ENCODE data around the gene CARD11.

Gene CARD11

GRCh38 chr7:2993396-2993795 lies 50.3 kb downstream of the CARD11 start:
- H3K27ac ChIP-seq, result no peak overlapping the region
- TF ChIP-seq CTCF (conservative IDR thresholded peaks at IDR 0.05) (no peak), ZFX (IDR thresholded peaks at IDR 0.05) (no peak)

- TF ChIP-seq ZFX (IDR thresholded peaks at IDR 0.05), result no peak
- no peak for TF ChIP-seq CTCF (conservative IDR thresholded peaks at IDR 0.05)
- no peak overlapping the region for H3K27ac ChIP-seq
Measured at GRCh38 chr7:2990949-2991470, 52.7 kb downstream of the CARD11 start.

GRCh38 chr7:2986561-2986960 lies 57.1 kb downstream of the CARD11 start:
- H3K27ac ChIP-seq, result no peak overlapping the region

GRCh38 chr7:2985866-2986265 lies 57.8 kb downstream of the CARD11 start:
- H3K27ac ChIP-seq, result no peak overlapping the region
- TF ChIP-seq CTCF (conservative IDR thresholded peaks at IDR 0.05) (no peak), ZFX (IDR thresholded peaks at IDR 0.05) (no peak)

More at GRCh38 chr7:2986561-2986960, 57.1 kb downstream of the CARD11 start:
- TF ChIP-seq ZFX (IDR thresholded peaks at IDR 0.05) (no peak), CTCF (conservative IDR thresholded peaks at IDR 0.05) (no peak)

GRCh38 chr7:2984091-2984490 lies 59.6 kb downstream of the CARD11 start:
- TF ChIP-seq CTCF (conservative IDR thresholded peaks at IDR 0.05) (no peak), ZFX (IDR thresholded peaks at IDR 0.05) (no peak)
- H3K27ac ChIP-seq, result no peak overlapping the region

- H3K27ac ChIP-seq, result no peak overlapping the region
Measured at GRCh38 chr7:2983586-2983985, 60.1 kb downstream of the CARD11 start.

GRCh38 chr7:2982831-2983230 lies 60.8 kb downstream of the CARD11 start:
- H3K27ac ChIP-seq, result no peak overlapping the region
- TF ChIP-seq CTCF (conservative IDR thresholded peaks at IDR 0.05), result no peak
- TF ChIP-seq ZFX (IDR thresholded peaks at IDR 0.05), result no peak

More at GRCh38 chr7:2983586-2983985, 60.1 kb downstream of the CARD11 start:
- TF ChIP-seq ZFX (IDR thresholded peaks at IDR 0.05) (no peak), CTCF (conservative IDR thresholded peaks at IDR 0.05) (no peak)
